Pancreas (tissue), 10 donors: ENCODE results near the gene C7orf57. TPM values are rescaled to one million over a fixed set of nuclear protein-coding genes. Genes with fewer than 3 reads are reported as not detected.
A peak's percentile ranks its signal among the peaks of the same experiment; 100 is the strongest.

Source experiments
- ATAC-seq, 4 donors: fragments of 200-7000 bp; cut with Tn5 transposase; one replicate each; pipeline versions ENCODE4 v1.8.0 to v1.9.1; 2020; ENCODE audit warnings: mild to moderate bottlenecking in 4 of 4, moderate library complexity in 4 of 4
- DNase-seq, 6 donors: peaks; one replicate each; pipeline ENCODE4 v3.0.0-alpha.2; 2020
- FAIRE-seq: peaks from 2 replicates; lab custom pipeline; 2012; peaks lifted over from hg19 to GRCh38; lab: Jason Lieb, UNC
- H3K27ac ChIP-seq, 4 donors: fragments of 200-600 bp; sonication (generic); 1 replicate in 3 of 4; 2 replicates in 1 of 4; pipeline versions ENCODE4 v1.5.0 to v1.8.0; 2020
- H3K27me3 ChIP-seq, 4 donors: fragments of 200-600 bp; one replicate each; pipeline ENCODE4 v1.8.0; 2021
- H3K36me3 ChIP-seq, 3 donors: fragments of 200-600 bp; sonication (generic) in 1 of 3; one replicate each; pipeline versions ENCODE4 v1.5.0 to v1.8.0; 2020 to 2021
- H3K4me1 ChIP-seq, 3 donors: fragments of 200-600 bp; one replicate each; pipeline ENCODE4 v1.8.0; 2021
- H3K4me3 ChIP-seq, 4 donors: fragments of 200-600 bp; sonication (generic) in 2 of 4; one replicate each; pipeline versions ENCODE4 v1.5.0 to v1.8.0; 2020 to 2021
- H3K9me3 ChIP-seq, 4 donors: fragments of 200-600 bp; one replicate each; pipeline ENCODE4 v1.8.0; 2021
- WGBS, 2 donors: extraction: QIAGEN DNeasy Blood & Tissue Kit; methylation state at CpG; one replicate each; pipeline ENCODE4 v1.1.7; 2013; 5-methylcytosine and 5-hydroxymethylcytosine counted together
- intact Hi-C, 3 donors: fragments of 100-400 bp; cut with DNase I; formaldehyde crosslinking; loops; one replicate each; pipeline versions ENCODE4 v1.11.1 to v1.14.2; 2022
- polyA plus RNA-seq, 2 donors: library from polyadenylated mRNA; stranded (reverse); fragments of 200-250 nt; gene quantifications; one replicate each; pipeline ENCODE4 v1.2.3, GENCODE V29; 2013
- total RNA-seq, 6 donors: library from RNA; stranded (reverse); fragmentation: NEBNext Ultra II Directional in 4 of 6; extraction: Animal tissue kit (Norgen Biotek cat#: 25700) in 4 of 6; gene quantifications; one replicate each; pipeline versions ENCODE4 v1.2.1 to v1.2.4, GENCODE V29; 2021 to 2023
- TF ChIP-seq, protein P1 (sequence below), 4 donors: fragments of 200-600 bp; sonication (generic) in 3 of 4; IDR thresholded peaks; one replicate each; pipeline versions ENCODE4 v1.5.0 to v1.8.0; 2021; ENCODE audit warnings: antibody characterized with exemption in 4 of 4
- donor health status: healthy with polysubstance abuse.
- donor health status: DM: no; HTN: no; CAD: no; lungs with moderate emphysema.
- donor health status: DM: no; HTN: no; CAD: no.
- donor health status: control.
- donor health status: control.
- donor health status: Bipolar disorder and iron deficiency.
- donor health status: DM: yes; HTN: yes; CAD: no.
- donor health status: DM: no; HTN: no; CAD: no.
- donor health status: DM: no; HTN: no; CAD: no.
- donor health status: DM: yes; HTN: yes; CAD: no.

C7orf57 gene
- total and polyA plus RNA-seq, 8 donors: not detected

- TF ChIP-seq, protein P1, sequence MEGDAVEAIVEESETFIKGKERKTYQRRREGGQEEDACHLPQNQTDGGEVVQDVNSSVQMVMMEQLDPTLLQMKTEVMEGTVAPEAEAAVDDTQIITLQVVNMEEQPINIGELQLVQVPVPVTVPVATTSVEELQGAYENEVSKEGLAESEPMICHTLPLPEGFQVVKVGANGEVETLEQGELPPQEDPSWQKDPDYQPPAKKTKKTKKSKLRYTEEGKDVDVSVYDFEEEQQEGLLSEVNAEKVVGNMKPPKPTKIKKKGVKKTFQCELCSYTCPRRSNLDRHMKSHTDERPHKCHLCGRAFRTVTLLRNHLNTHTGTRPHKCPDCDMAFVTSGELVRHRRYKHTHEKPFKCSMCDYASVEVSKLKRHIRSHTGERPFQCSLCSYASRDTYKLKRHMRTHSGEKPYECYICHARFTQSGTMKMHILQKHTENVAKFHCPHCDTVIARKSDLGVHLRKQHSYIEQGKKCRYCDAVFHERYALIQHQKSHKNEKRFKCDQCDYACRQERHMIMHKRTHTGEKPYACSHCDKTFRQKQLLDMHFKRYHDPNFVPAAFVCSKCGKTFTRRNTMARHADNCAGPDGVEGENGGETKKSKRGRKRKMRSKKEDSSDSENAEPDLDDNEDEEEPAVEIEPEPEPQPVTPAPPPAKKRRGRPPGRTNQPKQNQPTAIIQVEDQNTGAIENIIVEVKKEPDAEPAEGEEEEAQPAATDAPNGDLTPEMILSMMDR (IDR thresholded peaks at IDR 0.05): no peak
- no peak for DNase-seq
- H3K4me1 ChIP-seq: no peaks in the 10 kb centered on the region
- whole genome bisulfite sequencing, 2 donors: 85 to 86% methylated on average over 2 of the region's 2 CpGs
- intact Hi-C loops: loop anchor here in 1 of 3 donors (10.0 kb wide), 1 partner anchor 61 kb away; the partner anchor contains the start of gene C7orf57
- no peaks in the 10 kb centered on the region for H3K9me3 ChIP-seq
- FAIRE-seq: no peak
- ATAC-seq: peak in 2 of 4 donors; percentile 28 to 32
- H3K4me3 ChIP-seq: no peak overlapping the region
- no peaks in the 10 kb centered on the region for H3K36me3 ChIP-seq
- no peaks in the 10 kb centered on the region for H3K27me3 ChIP-seq
- H3K27ac ChIP-seq: peak overlapping the region in 1 of 4 donors; percentile 3
Observed at GRCh38 chr7:48096273-48096672, 60.9 kb downstream of the C7orf57 start.

DNA sequence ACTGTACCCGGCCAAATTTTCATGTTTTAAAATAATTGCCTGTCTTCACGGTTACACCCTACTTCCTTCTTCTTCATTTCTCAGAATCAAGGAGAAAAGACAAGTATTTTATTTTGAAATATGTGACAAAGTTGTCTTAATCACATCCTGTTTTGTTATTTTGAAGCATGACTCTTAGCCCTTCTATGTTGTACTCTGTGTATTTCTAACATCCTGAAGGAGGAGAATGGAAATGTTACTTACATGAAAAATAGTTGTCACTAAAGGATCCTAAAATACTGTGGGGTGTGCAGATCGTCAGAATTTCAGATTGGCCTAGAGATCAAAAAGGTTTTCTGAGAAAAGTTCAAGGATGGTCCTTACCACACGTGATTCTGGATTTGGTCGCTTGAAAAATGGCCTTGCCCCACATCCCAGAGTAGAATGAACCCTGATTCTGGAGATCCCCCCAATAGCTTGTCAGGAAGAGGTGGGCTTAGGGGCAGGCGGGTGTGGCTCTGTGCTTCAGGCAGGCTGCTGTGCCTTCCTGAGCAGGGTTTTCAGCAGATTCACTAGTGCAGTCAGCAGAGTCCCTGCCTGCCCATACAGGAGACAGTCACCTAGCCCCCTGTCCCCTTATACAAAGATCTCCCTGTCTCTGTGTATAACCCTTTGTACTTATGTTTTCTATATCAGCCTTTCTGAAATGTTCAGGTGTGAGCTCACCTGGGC lies 62.3 kb downstream of the C7orf57 start:
- no peak for FAIRE-seq
- Histone ChIP-seq H3K36me3 (no peaks in the 10 kb centered on the region), H3K27me3 (no peaks in the 10 kb centered on the region), H3K4me3 (no peak overlapping the region), H3K4me1 (no peaks in the 10 kb centered on the region), H3K27ac (peak overlapping the region in 1 of 4 donors; percentile 35), H3K9me3 (no peaks in the 10 kb centered on the region)
- 71 to 74% methylated on average over 6 of the region's 6 CpGs for WGBS, 2 donors
- intact Hi-C loops: loop anchor here in 1 of 3 donors (10.0 kb wide), 1 partner anchor 63 kb away; the partner anchor contains the start of gene C7orf57
- ATAC-seq: peak in 1 of 4 donors; percentile 19
- TF ChIP-seq, protein P1 (IDR thresholded peaks at IDR 0.05): no peak
- no peak for DNase-seq

GRCh38 chr7:48098846-48099245 lies 63.5 kb downstream of the C7orf57 start:
- no peaks in the 10 kb centered on the region for H3K36me3 ChIP-seq
- no peak overlapping the region for H3K27ac ChIP-seq
- 71 to 76% methylated on average over 4 of the region's 4 CpGs for WGBS, 2 donors
- H3K9me3 ChIP-seq: no peaks in the 10 kb centered on the region
- ATAC-seq (no peak), DNase-seq (no peak), FAIRE-seq (no peak)
- no peaks in the 10 kb centered on the region for H3K27me3 ChIP-seq
- intact Hi-C loops: loop anchor here in 1 of 3 donors (10.0 kb wide), 1 partner anchor 64 kb away; the partner anchor contains the start of gene C7orf57
- H3K4me1 ChIP-seq: no peaks in the 10 kb centered on the region
- H3K4me3 ChIP-seq: no peak overlapping the region
- TF ChIP-seq, protein P1 (IDR thresholded peaks at IDR 0.05): no peak

DNA sequence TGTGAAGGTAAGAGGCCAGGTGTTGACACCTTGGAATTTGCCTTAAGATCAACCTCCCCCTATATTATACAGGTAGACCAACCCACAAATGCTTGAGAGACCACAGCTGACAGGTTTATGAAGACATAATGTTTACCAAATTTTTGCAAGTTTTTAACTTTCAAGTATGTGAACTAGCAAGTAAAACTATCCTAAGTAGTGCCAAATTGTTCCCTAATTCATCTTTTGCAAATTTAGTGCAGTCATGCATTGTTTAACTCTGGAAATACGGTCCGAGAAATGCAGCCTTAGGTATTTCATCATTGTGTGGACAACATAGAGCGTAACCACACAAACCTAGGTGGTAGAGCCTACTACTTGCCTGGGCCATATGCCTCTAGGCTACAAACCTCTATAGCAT lies 64.4 kb downstream of the C7orf57 start:
- DNase-seq: no peak
- H3K36me3 ChIP-seq: no peaks in the 10 kb centered on the region
- H3K9me3 ChIP-seq: no peaks in the 10 kb centered on the region
- ATAC-seq: no peak
- no peaks in the 10 kb centered on the region for H3K27me3 ChIP-seq
- no peak overlapping the region for H3K27ac ChIP-seq
- no peak for FAIRE-seq
- WGBS, 2 donors: 85% methylated on average over 3 of the region's 3 CpGs
- intact Hi-C loops: loop anchor here in 2 of 3 donors (10.0 kb wide), 1 partner anchor 65 kb away; the partner anchor contains the start of gene C7orf57 (in 2 of the 2)
- no peak overlapping the region for H3K4me3 ChIP-seq
- TF ChIP-seq, protein P1 (IDR thresholded peaks at IDR 0.05): no peak
- H3K4me1 ChIP-seq: no peaks in the 10 kb centered on the region

DNA sequence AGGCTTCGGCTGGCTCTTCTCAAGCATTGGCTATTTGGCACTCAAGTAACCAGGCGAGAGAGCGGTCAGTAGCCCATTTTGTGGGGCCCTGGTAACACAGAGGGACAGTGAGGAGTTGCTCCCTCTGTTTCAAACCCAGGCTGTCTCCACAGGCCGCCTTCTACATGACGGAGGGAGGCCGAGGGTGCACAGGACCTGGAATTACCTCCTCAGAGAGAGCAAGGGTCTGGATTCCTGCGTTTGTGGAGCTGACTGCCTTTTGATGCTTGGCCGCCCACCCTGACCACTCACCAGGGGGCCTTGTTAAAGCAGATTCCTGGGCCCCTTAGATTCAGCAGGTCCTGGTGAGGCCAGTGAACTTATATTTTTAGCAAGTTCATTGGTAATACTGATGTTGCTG lies 66.0 kb downstream of the C7orf57 start:
- H3K36me3 ChIP-seq: no peaks in the 10 kb centered on the region
- no peaks in the 10 kb centered on the region for H3K4me1 ChIP-seq
- ATAC-seq: no peak
- H3K27me3 ChIP-seq: no peaks in the 10 kb centered on the region
- no peak for DNase-seq
- no peaks in the 10 kb centered on the region for H3K9me3 ChIP-seq
- WGBS, 2 donors: 96 to 98% methylated on average over 8 of the region's 8 CpGs
- TF ChIP-seq, protein P1 (IDR thresholded peaks at IDR 0.05): no peak
- no peak overlapping the region for H3K27ac ChIP-seq
- FAIRE-seq: no peak
- intact Hi-C loops: loop anchor here in 1 of 3 donors (10.0 kb wide), 1 partner anchor 67 kb away; the partner anchor contains the start of gene C7orf57
- no peak overlapping the region for H3K4me3 ChIP-seq
